Hepatocyte (in vitro differentiated cells): ENCODE measurements around the gene FADS6. TPM values are rescaled to one million over a fixed set of nuclear protein-coding genes. Genes with fewer than 3 reads are reported as not detected.

Experiments used
- DNase-seq: peaks from one replicate; pipeline ENCODE4 v3.0.0-alpha.2; 2016; ENCODE audit warnings: low spot score
- H2AFZ ChIP-seq: fragments of 200-600 bp; sonication (generic); 2 replicates; pipeline ENCODE4 v1.6.0; 2016; ENCODE audit warnings: antibody characterized with exemption, mild to moderate bottlenecking
- H3K27ac ChIP-seq: fragments of 200-600 bp; sonication (generic); 2 replicates; pipeline ENCODE4 v1.5.1; 2016; ENCODE audit warnings: mild to moderate bottlenecking
- H3K27me3 ChIP-seq: fragments of 200-600 bp; sonication (generic); 2 replicates; pipeline ENCODE4 v1.6.1; 2016
- H3K36me3 ChIP-seq: fragments of 200-600 bp; sonication (generic); replicated peaks from 2 replicates; pipeline ENCODE4 v1.5.1; 2016; ENCODE audit warnings: low read depth; ENCODE audit not compliant: insufficient read depth
- H3K4me1 ChIP-seq: fragments of 200-600 bp; sonication (generic); 2 replicates; pipeline ENCODE4 v1.5.1; 2016; ENCODE audit warnings: mild to moderate bottlenecking, moderate library complexity; ENCODE audit not compliant: insufficient read depth
- H3K4me2 ChIP-seq: fragments of 200-600 bp; sonication (generic); 2 replicates; pipeline ENCODE4 v1.6.0; 2016
- H3K4me3 ChIP-seq: fragments of 200-600 bp; sonication (generic); 2 replicates; pipeline ENCODE4 v1.5.1; 2016; ENCODE audit warnings: mild to moderate bottlenecking
- H3K79me2 ChIP-seq: fragments of 200-600 bp; sonication (generic); 2 replicates; pipeline ENCODE4 v1.6.0; 2017; ENCODE audit warnings: mild to moderate bottlenecking
- H3K9me2 ChIP-seq: fragments of 200-600 bp; sonication (generic); replicated peaks from 2 replicates; pipeline ENCODE4 v1.6.0; 2017; ENCODE audit warnings: mild to moderate bottlenecking; ENCODE audit not compliant: insufficient read depth
- H3K9me3 ChIP-seq: fragments of 200-600 bp; sonication (generic); 2 replicates; pipeline ENCODE4 v1.5.1; 2016; ENCODE audit warnings: low read depth, mild to moderate bottlenecking
- H4K20me1 ChIP-seq: fragments of 200-600 bp; sonication (generic); 2 replicates; pipeline ENCODE4 v1.6.0; 2016; ENCODE audit warnings: mild to moderate bottlenecking; ENCODE audit not compliant: insufficient read depth, poor library complexity, severe bottlenecking
- EZH2 ChIP-seq: fragments of 200-600 bp; sonication (generic); IDR thresholded peaks from 2 replicates; pipeline ENCODE4 v1.6.1; 2016; ENCODE audit warnings: antibody characterized with exemption, mild to moderate bottlenecking, borderline replicate concordance
- EZH2phosphoT487 ChIP-seq: fragments of 200-600 bp; sonication (generic); IDR thresholded peaks from one replicate; pipeline ENCODE4 v1.6.1; 2018; ENCODE audit warnings: antibody characterized with exemption, mild to moderate bottlenecking, low read depth, moderate library complexity; ENCODE audit not compliant: unreplicated experiment, severe bottlenecking
- WGBS: methylation state at CpG from one replicate; pipeline ENCODE4 v1.1.6; 2016; ENCODE audit warnings: low lambda C conversion rate; ENCODE audit errors: missing lambda C conversion rate; 5-methylcytosine and 5-hydroxymethylcytosine counted together
- polyA plus RNA-seq: library from polyadenylated mRNA; unstranded; fragments of >200 nt; fragmentation: Nextera tagmentation; extraction: Ambion mirVana; gene quantifications from 2 replicates; pipeline ENCODE4 v1.2.1, GENCODE V29; 2016
- total RNA-seq: library from RNA; depleted of rRNA; stranded (reverse); fragments of >200 nt; gene quantifications from 2 replicates; pipeline ENCODE4 v1.2.3, GENCODE V29; 2014
- TF ChIP-seq, protein P1 (sequence below): fragments of 200-600 bp; sonication (generic); IDR thresholded peaks from 2 replicates; pipeline ENCODE4 v1.5.1; 2016; ENCODE audit warnings: antibody characterized with exemption, mild to moderate bottlenecking; ENCODE audit not compliant: poor library complexity

The FADS6 gene
- total and polyA plus RNA-seq, 2 experiments from 2014 or later: 4.2 to 4.3 TPM

DNA sequence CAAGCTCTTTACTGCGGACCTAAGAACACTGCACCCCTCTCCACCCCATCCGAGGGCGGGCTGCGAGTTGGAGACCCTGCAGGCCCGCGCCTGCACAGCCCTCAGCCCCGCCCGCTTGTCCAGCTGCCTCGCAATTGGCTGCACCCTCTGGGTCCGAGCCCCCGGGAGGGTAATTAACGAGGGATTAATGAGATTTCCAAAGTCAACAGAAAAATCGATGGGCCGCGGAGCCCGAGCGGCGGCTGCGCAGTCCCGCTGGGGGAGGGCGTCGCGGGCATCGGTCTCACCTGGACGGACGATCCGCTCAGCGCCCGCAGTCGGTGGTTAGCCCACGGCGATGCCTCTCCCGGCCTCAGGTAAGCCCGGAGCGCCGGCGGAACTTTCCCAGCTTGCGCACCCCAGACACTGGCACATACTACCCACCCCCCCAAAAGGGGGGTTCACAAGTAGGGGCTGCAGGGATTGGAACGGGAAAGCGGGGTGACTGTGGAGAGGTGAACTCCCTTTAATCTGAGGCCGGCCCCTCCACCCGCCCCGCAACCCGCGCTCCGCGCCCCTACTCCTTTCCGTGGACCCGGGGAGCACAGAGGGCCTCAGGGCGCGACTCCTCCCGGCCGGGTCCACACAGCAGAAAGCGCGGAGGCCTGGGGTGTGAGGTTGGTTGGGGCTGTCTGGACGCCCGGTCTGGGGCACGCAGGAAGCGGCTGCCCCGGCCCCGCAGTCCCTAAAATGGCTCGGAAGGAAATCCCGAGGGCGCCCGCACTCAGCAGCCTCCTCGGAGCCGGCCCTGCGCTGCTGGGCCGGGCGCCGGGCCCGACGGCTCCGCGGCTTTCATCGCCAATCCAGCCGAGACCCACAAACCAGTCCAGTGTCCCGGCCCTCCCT is 42.4 kb upstream of the FADS6 start, which contains the start of gene OTOP3:
OTOP3 (plus strand) TSS at position 314 of the 885 bp plus-strand sequence; CDS start at position 338, 24 bp downstream.
- no peak within 1 kb of the TSS for H3K27ac ChIP-seq
- H2AFZ ChIP-seq: no peak within 1 kb of the TSS
- no peaks in the 10 kb centered on the region for H3K79me2 ChIP-seq
- peaks cover 7% of the 10 kb centered on the region for H3K4me1 ChIP-seq
- H3K9me3 ChIP-seq: no peaks in the 10 kb centered on the region
- no peak within 1 kb of the TSS for H3K4me3 ChIP-seq
- peak within 1 kb of the TSS; percentile 67 for H3K4me2 ChIP-seq
- H3K36me3 ChIP-seq: no peaks in the 10 kb centered on the region
- H4K20me1 ChIP-seq: no peaks in the 10 kb centered on the region
- no peaks in the 10 kb centered on the region for H3K9me2 ChIP-seq
- peaks cover 70% of the 10 kb centered on the region for H3K27me3 ChIP-seq
- 8% methylated on average over 77 of the region's 78 CpGs for WGBS
- no peak for DNase-seq
- peak; percentile 76 for TF ChIP-seq EZH2phosphoT487
- peak; percentile 92 for TF ChIP-seq EZH2
- TF ChIP-seq, protein P1, sequence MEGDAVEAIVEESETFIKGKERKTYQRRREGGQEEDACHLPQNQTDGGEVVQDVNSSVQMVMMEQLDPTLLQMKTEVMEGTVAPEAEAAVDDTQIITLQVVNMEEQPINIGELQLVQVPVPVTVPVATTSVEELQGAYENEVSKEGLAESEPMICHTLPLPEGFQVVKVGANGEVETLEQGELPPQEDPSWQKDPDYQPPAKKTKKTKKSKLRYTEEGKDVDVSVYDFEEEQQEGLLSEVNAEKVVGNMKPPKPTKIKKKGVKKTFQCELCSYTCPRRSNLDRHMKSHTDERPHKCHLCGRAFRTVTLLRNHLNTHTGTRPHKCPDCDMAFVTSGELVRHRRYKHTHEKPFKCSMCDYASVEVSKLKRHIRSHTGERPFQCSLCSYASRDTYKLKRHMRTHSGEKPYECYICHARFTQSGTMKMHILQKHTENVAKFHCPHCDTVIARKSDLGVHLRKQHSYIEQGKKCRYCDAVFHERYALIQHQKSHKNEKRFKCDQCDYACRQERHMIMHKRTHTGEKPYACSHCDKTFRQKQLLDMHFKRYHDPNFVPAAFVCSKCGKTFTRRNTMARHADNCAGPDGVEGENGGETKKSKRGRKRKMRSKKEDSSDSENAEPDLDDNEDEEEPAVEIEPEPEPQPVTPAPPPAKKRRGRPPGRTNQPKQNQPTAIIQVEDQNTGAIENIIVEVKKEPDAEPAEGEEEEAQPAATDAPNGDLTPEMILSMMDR: no peak

DNA sequence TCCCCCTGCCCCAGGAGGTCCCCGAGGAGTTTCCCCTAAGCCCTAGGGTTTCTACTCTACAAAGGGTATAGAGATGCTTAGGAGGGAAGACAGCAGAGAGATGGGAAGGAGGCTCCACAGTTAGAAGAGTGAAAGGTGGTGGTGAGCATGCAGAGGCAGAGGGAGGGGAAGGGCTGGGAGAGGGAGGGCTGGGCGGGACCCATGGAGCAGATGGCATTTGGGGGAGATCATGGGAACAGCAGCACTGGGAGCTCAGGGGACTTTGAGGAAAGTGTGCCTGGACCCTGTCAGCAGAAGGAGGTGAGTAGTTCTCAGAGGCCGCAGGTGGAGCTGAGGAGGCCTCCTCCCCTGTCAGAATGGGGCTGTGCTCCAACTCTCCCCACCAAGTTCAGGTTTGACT is 41.6 kb upstream of the FADS6 start:
- H3K4me2 ChIP-seq: no peak overlapping the region
- 51% methylated on average over 2 of the region's 3 CpGs for WGBS
- H4K20me1 ChIP-seq: no peaks in the 10 kb centered on the region
- no peak overlapping the region for H3K27ac ChIP-seq
- H3K4me1 ChIP-seq: peaks cover 7% of the 10 kb centered on the region
- no peak overlapping the region for H2AFZ ChIP-seq
- no peaks in the 10 kb centered on the region for H3K36me3 ChIP-seq
- H3K79me2 ChIP-seq: no peaks in the 10 kb centered on the region
- no peak overlapping the region for H3K4me3 ChIP-seq
- DNase-seq: no peak
- TF ChIP-seq, protein P1: no peak
- TF ChIP-seq EZH2phosphoT487 (no peak), EZH2 (no peak)
- no peaks in the 10 kb centered on the region for H3K9me3 ChIP-seq
- peaks cover 64% of the 10 kb centered on the region for H3K27me3 ChIP-seq
- H3K9me2 ChIP-seq: no peaks in the 10 kb centered on the region

DNA sequence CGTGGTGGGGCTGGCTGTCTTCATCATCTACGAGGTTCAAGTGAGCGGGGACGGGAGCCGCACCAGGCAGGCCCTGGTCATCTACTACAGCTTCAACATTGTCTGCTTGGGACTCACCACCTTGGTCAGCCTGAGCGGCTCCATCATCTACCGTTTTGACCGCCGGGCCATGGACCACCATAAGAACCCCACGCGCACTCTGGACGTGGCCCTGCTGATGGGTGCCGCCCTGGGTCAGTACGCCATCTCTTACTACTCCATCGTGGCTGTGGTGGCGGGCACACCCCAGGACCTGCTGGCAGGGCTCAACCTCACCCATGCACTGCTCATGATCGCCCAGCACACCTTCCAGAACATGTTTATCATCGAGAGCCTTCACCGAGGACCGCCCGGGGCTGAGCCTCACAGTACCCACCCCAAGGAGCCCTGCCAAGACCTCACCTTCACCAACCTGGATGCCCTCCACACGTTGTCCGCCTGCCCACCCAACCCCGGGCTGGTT is 37.2 kb upstream of the FADS6 start:
- Histone ChIP-seq H2AFZ (no peak overlapping the region), H4K20me1 (no peaks in the 10 kb centered on the region), H3K27ac (no peak overlapping the region), H3K79me2 (no peaks in the 10 kb centered on the region), H3K36me3 (no peaks in the 10 kb centered on the region), H3K9me2 (no peaks in the 10 kb centered on the region), H3K4me1 (peaks cover 1% of the 10 kb centered on the region), H3K9me3 (no peaks in the 10 kb centered on the region), H3K4me2 (no peak overlapping the region), H3K4me3 (no peak overlapping the region), H3K27me3 (peaks cover 64% of the 10 kb centered on the region)
- DNase-seq: no peak
- TF ChIP-seq, protein P1: no peak
- TF ChIP-seq EZH2: no peak
- no peak for TF ChIP-seq EZH2phosphoT487
- WGBS: 89% methylated on average over 24 of the region's 24 CpGs
